Activated T-helper 17 cell treated with anti-CD3 and anti-CD28 coated beads, Interleukin-2, amount 50 U/mL, for 72 hours (primary cell): ENCODE measurements around the gene KCNC2. TPM values are rescaled to one million over a fixed set of nuclear protein-coding genes. Genes with fewer than 3 reads are reported as not detected.
A peak's percentile ranks its signal among the peaks of the same experiment; 100 is the strongest.

Experiments used
- ATAC-seq: fragments of 150-1000 bp; cut with Tn5 transposase; replicated peaks from 2 replicates; pipeline ENCODE4 v1.10.0; 2021; ENCODE audit warnings: mild to moderate bottlenecking, moderate library complexity
- H3K27ac Mint-ChIP-seq: one replicate; pipeline ENCODE4 v1.8.0; 2022; ENCODE audit warnings: mixed read lengths
- H3K27me3 Mint-ChIP-seq: one replicate; pipeline ENCODE4 v1.8.0; 2022; ENCODE audit warnings: mixed read lengths
- H3K36me3 Mint-ChIP-seq: one replicate; pipeline ENCODE4 v1.8.0; 2022; ENCODE audit warnings: low read depth, mild to moderate bottlenecking, mixed read lengths
- H3K4me1 Mint-ChIP-seq: one replicate; pipeline ENCODE4 v1.8.0; 2022; ENCODE audit warnings: mixed read lengths
- H3K4me3 Mint-ChIP-seq: one replicate; pipeline ENCODE4 v1.8.0; 2022; ENCODE audit warnings: mild to moderate bottlenecking, mixed read lengths
- H3K9me3 Mint-ChIP-seq: one replicate; pipeline ENCODE4 v1.8.0; 2022; ENCODE audit warnings: mixed read lengths
- total RNA-seq, 2 donors: library from RNA; stranded (reverse); gene quantifications; one replicate each; pipeline ENCODE4 v1.2.3, GENCODE V29; 2022

The KCNC2 gene
- not detected for total RNA-seq

DNA sequence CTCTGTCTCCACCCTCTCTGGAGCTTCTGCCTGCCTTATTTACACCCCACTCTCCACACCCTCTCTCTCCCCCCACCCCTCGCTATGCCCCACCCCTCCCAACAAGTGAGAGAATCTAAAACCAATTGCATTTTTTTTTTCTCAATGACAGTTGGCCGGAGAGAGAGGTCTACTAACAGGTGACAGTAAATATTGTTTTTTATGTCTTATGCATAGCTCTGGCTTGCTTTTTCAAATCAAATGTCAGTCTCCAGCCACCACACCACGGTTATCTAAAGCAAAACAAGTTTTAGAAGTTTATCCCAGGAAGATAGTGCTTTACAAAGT, at the start of gene KCNC2:
TSS of gene KCNC2 (minus strand) at position 28 of the 327 bp plus-strand sequence.
- H3K27me3 Mint-ChIP-seq, result peaks cover 49% of the 10 kb centered on the region
- H3K4me3 Mint-ChIP-seq, result no peak within 1 kb of the TSS
- ATAC-seq, result no peak
- peaks cover 4% of the 10 kb centered on the region for H3K9me3 Mint-ChIP-seq
- no peak within 1 kb of the TSS for H3K27ac Mint-ChIP-seq
- H3K4me1 Mint-ChIP-seq, result peaks cover 12% of the 10 kb centered on the region
- H3K36me3 Mint-ChIP-seq, result peaks cover 5% of the 10 kb centered on the region

GRCh38 chr12:75259143-75259542, 49.5 kb upstream of the KCNC2 start:
- Mint-ChIP-seq H3K36me3 (no peaks in the 10 kb centered on the region), H3K27me3 (no peaks in the 10 kb centered on the region), H3K4me3 (no peak overlapping the region), H3K27ac (no peak overlapping the region), H3K9me3 (no peaks in the 10 kb centered on the region), H3K4me1 (peaks cover 10% of the 10 kb centered on the region)
- no peak for ATAC-seq

DNA sequence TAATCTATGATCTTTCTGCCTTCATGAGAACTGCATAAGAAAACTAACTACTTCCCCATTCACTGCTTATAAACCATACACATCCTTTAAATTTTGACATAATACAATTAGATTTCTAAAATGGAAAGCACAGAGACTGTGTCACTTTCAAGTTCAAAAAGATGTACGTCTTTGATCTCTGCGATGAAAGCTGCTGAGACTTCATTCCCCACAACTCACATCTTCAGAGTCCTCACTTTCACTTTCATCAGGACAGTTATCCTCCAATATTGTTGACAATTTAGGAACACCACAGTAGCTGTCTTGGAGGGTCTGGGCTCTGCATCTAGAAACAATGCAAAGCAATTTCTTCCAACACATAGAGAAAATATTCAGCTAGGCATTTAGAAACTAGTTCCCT, 47.9 kb upstream of the KCNC2 start:
- H3K27ac Mint-ChIP-seq, result no peak overlapping the region
- peak overlapping the region; percentile 29 for H3K4me3 Mint-ChIP-seq
- H3K4me1 Mint-ChIP-seq, result peaks cover 10% of the 10 kb centered on the region
- ATAC-seq, result no peak
- no peaks in the 10 kb centered on the region for H3K36me3 Mint-ChIP-seq
- H3K9me3 Mint-ChIP-seq, result peaks cover 6% of the 10 kb centered on the region
- H3K27me3 Mint-ChIP-seq, result no peaks in the 10 kb centered on the region

DNA sequence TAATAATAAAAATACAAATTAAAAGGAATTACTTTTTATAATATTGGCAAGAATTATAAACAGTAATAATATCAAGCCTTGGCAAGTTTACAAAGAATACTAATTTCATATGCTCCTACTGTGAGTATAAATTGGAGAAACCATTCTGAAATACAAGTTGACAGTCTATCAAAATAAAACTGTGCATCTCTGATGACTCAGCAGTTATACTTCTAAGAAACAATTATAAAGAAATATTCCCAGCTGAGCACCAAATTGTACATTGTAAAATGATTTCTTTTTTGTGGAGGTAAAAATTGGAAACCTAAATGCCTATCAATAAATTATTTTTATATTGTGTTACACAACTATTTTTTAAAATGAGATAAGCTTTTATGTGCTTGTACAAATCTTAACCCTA, 35.5 kb upstream of the KCNC2 start:
- H3K4me3 Mint-ChIP-seq, result no peak overlapping the region
- peaks cover 2% of the 10 kb centered on the region for H3K27me3 Mint-ChIP-seq
- ATAC-seq, result no peak
- no peaks in the 10 kb centered on the region for H3K36me3 Mint-ChIP-seq
- H3K4me1 Mint-ChIP-seq, result no peaks in the 10 kb centered on the region
- peaks cover 5% of the 10 kb centered on the region for H3K9me3 Mint-ChIP-seq
- no peak overlapping the region for H3K27ac Mint-ChIP-seq

- Mint-ChIP-seq H3K9me3 (peaks cover 5% of the 10 kb centered on the region), H3K27me3 (no peaks in the 10 kb centered on the region), H3K4me1 (no peaks in the 10 kb centered on the region), H3K4me3 (no peak overlapping the region), H3K36me3 (no peaks in the 10 kb centered on the region), H3K27ac (no peak overlapping the region)
- ATAC-seq, result no peak
These were observed 30.3 kb upstream of the KCNC2 start for GRCh38 chr12:75239987-75240386.

DNA sequence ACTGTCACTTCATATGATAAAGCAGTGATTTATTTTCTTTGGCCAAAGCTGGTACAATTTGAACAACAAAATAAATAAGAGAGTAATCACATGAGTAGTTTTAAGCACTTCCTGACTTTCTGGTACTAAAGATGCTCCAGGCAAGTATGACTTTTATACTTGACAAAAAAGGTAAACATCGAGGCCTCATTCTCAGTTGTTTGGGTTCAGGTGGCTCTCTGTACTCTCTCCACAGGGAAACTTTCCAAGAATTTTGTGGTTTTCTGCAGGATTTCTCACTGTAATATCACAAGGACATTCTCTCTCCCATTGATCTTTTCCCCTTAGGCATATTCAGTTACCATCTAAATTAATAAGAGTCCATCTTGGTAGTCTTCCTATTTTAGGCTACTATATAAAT, 26.6 kb upstream of the KCNC2 start:
- Mint-ChIP-seq H3K36me3 (no peaks in the 10 kb centered on the region), H3K4me1 (no peaks in the 10 kb centered on the region), H3K9me3 (peaks cover 5% of the 10 kb centered on the region), H3K27me3 (no peaks in the 10 kb centered on the region), H3K4me3 (no peak overlapping the region), H3K27ac (no peak overlapping the region)
- ATAC-seq, result no peak

DNA sequence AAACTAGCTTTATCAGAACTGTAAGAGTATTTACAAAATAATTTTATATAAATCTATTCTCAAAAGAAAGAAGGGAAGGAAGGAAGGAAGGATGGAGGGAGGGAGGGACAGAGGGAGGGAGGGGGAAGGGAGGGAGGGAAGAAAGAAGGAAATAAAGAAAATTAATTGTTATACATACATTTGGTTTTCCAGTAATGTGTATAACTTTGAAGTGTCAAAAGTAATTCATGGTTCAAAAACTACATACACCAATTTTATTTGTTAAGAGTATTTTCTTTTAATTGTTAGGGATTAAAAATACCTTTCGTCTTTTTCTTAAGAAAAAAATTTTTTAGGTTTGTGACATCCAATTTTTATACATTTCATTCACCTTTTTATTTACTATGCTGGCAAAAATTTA, 17.5 kb upstream of the KCNC2 start:
- H3K4me3 Mint-ChIP-seq, result no peak overlapping the region
- H3K27ac Mint-ChIP-seq, result no peak overlapping the region
- no peaks in the 10 kb centered on the region for H3K36me3 Mint-ChIP-seq
- no peaks in the 10 kb centered on the region for H3K4me1 Mint-ChIP-seq
- ATAC-seq, result no peak
- H3K9me3 Mint-ChIP-seq, result no peaks in the 10 kb centered on the region
- H3K27me3 Mint-ChIP-seq, result no peaks in the 10 kb centered on the region

DNA sequence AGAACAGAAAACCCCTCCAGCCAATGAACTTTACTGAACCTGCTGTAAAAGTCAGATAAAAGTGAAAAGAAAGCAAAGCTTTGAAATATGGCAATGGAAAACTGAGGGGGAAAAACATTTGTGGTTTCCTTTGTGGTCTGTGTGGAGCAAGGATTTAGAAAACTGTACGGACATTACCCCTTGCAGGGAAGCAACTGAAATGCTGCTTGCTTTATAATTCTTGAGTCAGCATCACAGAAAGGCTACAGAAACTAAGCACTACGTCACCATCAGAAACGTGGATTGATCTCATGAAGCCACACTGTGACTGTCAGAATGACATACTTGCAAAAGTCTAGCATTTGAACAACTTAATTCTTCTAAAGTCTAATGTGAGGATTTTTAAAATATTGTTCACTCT, 2.4 kb upstream of the KCNC2 start:
- Mint-ChIP-seq H3K4me3 (no peak overlapping the region), H3K9me3 (no peaks in the 10 kb centered on the region), H3K4me1 (peaks cover 8% of the 10 kb centered on the region), H3K27ac (no peak overlapping the region), H3K36me3 (no peaks in the 10 kb centered on the region), H3K27me3 (peaks cover 38% of the 10 kb centered on the region)
- ATAC-seq, result no peak

- Mint-ChIP-seq H3K4me3 (no peak overlapping the region), H3K9me3 (peaks cover 4% of the 10 kb centered on the region), H3K27ac (no peak overlapping the region), H3K36me3 (peaks cover 5% of the 10 kb centered on the region), H3K4me1 (peaks cover 12% of the 10 kb centered on the region), H3K27me3 (peaks cover 49% of the 10 kb centered on the region)
- no peak for ATAC-seq
These were observed 505 bp downstream of the KCNC2 start for GRCh38 chr12:75208856-75209811.

GRCh38 chr12:75207338-75208083, 2.1 kb downstream of the KCNC2 start:
- no peak for ATAC-seq
- no peak overlapping the region for H3K27ac Mint-ChIP-seq
- H3K27me3 Mint-ChIP-seq, result peaks cover 49% of the 10 kb centered on the region
- H3K9me3 Mint-ChIP-seq, result peaks cover 4% of the 10 kb centered on the region
- peaks cover 5% of the 10 kb centered on the region for H3K36me3 Mint-ChIP-seq
- peaks cover 12% of the 10 kb centered on the region for H3K4me1 Mint-ChIP-seq
- H3K4me3 Mint-ChIP-seq, result peak overlapping the region; percentile 39

DNA sequence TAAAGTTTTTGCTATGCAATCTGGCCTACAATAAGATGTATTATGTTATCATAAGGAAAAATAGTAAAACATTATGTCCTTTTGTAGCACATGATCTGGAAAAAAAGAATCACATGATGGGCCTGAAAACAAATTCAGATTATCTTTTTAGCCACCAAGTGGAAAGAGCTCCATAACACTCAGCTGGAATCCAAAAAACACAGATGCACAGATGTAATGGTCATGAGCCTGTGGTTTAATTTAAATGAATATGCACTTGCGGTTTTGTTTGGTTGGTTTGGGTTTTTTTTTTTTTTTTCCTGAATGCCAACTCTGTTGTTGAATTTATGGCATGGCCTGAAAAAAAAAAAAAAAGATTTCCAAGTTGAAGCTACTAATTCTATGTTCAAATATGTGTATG, 4.1 kb downstream of the KCNC2 start:
- Mint-ChIP-seq H3K4me3 (no peak overlapping the region), H3K27ac (no peak overlapping the region), H3K4me1 (peaks cover 18% of the 10 kb centered on the region), H3K36me3 (peaks cover 5% of the 10 kb centered on the region), H3K9me3 (peaks cover 4% of the 10 kb centered on the region), H3K27me3 (peaks cover 40% of the 10 kb centered on the region)
- no peak for ATAC-seq

DNA sequence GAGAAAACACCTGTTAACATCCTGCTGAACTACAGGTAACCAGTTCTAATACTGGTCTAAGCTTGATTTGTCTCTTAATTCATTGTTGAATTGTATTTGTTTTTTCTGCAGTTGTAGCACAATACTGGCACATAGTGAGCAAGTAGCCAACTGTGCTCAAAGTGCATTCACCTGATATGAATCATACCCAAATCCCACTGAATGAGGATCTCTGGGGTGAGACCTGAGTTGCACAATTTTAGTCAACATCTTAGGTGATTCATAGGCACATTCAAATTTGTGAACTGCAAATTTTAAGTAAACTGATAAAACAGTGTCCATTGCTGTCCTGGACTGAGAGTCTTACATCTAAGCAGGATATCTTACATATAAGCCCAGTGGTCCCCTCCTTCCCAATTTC, 12.8 kb downstream of the KCNC2 start:
- no peaks in the 10 kb centered on the region for H3K36me3 Mint-ChIP-seq
- no peak overlapping the region for H3K27ac Mint-ChIP-seq
- H3K4me1 Mint-ChIP-seq, result peaks cover 6% of the 10 kb centered on the region
- no peaks in the 10 kb centered on the region for H3K9me3 Mint-ChIP-seq
- no peak overlapping the region for H3K4me3 Mint-ChIP-seq
- peak; percentile 65 for ATAC-seq
- no peaks in the 10 kb centered on the region for H3K27me3 Mint-ChIP-seq

DNA sequence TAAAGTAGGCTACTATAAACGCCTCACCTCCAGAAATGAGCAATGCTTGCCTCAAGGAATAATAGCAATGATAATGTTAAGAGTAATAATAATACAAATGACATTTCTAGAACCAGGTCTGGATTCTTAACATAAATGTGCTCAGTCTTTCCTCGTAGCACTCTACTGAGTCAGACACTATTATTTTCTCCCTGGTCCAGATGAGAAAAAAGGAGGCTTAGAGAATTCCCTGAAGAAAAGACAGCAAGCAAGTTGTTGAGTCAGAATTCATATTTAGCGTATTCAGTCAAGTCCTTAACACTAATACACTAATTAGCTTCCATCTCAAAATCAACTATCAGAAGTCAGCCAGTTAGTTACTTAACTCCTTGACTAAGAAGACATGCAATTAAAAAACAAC, 13.2 kb downstream of the KCNC2 start:
- H3K27me3 Mint-ChIP-seq, result no peaks in the 10 kb centered on the region
- H3K4me3 Mint-ChIP-seq, result no peak overlapping the region
- H3K9me3 Mint-ChIP-seq, result no peaks in the 10 kb centered on the region
- ATAC-seq, result no peak
- no peaks in the 10 kb centered on the region for H3K36me3 Mint-ChIP-seq
- no peak overlapping the region for H3K27ac Mint-ChIP-seq
- peaks cover 6% of the 10 kb centered on the region for H3K4me1 Mint-ChIP-seq

GRCh38 chr12:75194250-75194649, 15.4 kb downstream of the KCNC2 start:
- Mint-ChIP-seq H3K9me3 (no peaks in the 10 kb centered on the region), H3K36me3 (no peaks in the 10 kb centered on the region), H3K27ac (no peak overlapping the region), H3K4me1 (no peaks in the 10 kb centered on the region), H3K4me3 (no peak overlapping the region), H3K27me3 (no peaks in the 10 kb centered on the region)
- ATAC-seq, result no peak

DNA sequence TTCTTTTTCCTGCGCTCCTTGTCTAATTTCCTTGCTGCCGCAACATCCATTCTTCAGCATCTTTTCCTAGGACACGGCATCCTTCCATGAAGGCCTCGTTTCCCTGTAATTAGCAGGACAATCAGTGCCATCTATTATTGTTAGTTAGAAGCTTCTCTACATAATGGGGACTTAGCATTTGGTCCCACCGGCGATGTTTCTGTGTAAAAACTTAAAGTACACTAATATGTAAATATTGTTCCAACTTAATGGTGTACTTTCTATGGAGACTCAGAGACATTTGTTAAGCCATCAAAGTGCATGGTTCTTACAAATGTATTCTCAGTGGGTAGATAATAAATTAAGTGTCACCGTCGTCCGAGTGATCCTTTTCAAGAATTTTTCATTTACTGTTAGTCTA, 17.4 kb downstream of the KCNC2 start:
- Mint-ChIP-seq H3K9me3 (no peaks in the 10 kb centered on the region), H3K27me3 (no peaks in the 10 kb centered on the region), H3K36me3 (no peaks in the 10 kb centered on the region), H3K27ac (no peak overlapping the region), H3K4me3 (no peak overlapping the region), H3K4me1 (no peaks in the 10 kb centered on the region)
- ATAC-seq, result no peak
